Endothelial cell of umbilical vein (primary cell): ENCODE data around the gene KCNJ3. TPM values are rescaled to one million over a fixed set of nuclear protein-coding genes. Genes with fewer than 3 reads are reported as not detected.

Experiments
- BruUV-seq: library from RNA; stranded (reverse); fragments of 400-500 nt; replicated peaks from 2 replicates; lab custom pipeline; 2021; lab: Mats Ljungman, UMichigan
- CTCF ChIA-PET: fragments of 300-600, 350-600 bp; sonication (Branson Sonifier 250); formaldehyde crosslinking; loops from one replicate; lab custom pipeline; 2021; ENCODE audit warnings: antibody characterized with exemption, inconsistent platforms; lab: Charles Lee
- POLR2A ChIA-PET: fragments of 300-600, 350-600 bp; sonication (Branson Sonifier 250); formaldehyde crosslinking; loops from one replicate; lab custom pipeline; 2021; ENCODE audit warnings: antibody characterized with exemption, inconsistent platforms; lab: Charles Lee
- DNase-seq: peaks from one replicate; pipeline ENCODE4 v3.0.0-alpha.2; 2011; ENCODE audit warnings: low read depth, low spot score
- FAIRE-seq: peaks from 2 replicates; lab custom pipeline; 2011; peaks lifted over from hg19 to GRCh38; lab: Jason Lieb, UNC
- H2AFZ ChIP-seq: 2 replicates; pipeline ENCODE4 v1.6.0; 2012; ENCODE audit warnings: low read depth, low read length, control low read depth, inconsistent platforms
- H3K27ac ChIP-seq: 2 replicates; pipeline ENCODE4 v1.5.1; 2011; ENCODE audit warnings: low read depth, mild to moderate bottlenecking, control low read depth, low read length, moderate library complexity; ENCODE audit not compliant: insufficient read depth
- H3K27me3 ChIP-seq, 2 experiments: 2 replicates each; pipeline versions ENCODE4 v1.6.0 to v1.6.1; 2011; ENCODE audit warnings: low read length in 2 of 2, mixed read lengths in 1 of 2; ENCODE audit not compliant: control insufficient read depth in 2 of 2, insufficient read depth in 2 of 2
- H3K36me3 ChIP-seq, 2 experiments: 2 replicates in 1 of 2; 3 replicates in 1 of 2; pipeline ENCODE4 v1.5.1; 2011; ENCODE audit warnings: low read length in 2 of 2, mild to moderate bottlenecking in 1 of 2, moderate library complexity in 1 of 2; ENCODE audit not compliant: control insufficient read depth in 2 of 2, insufficient read depth in 2 of 2; ENCODE audit errors: extremely low read depth in 1 of 2
- H3K4me1 ChIP-seq: 3 replicates; pipeline ENCODE4 v1.5.1; 2011; ENCODE audit warnings: mild to moderate bottlenecking, low read length; ENCODE audit not compliant: control insufficient read depth, insufficient read depth; ENCODE audit errors: extremely low read depth
- H3K4me2 ChIP-seq: 2 replicates; pipeline ENCODE4 v1.6.1; 2011; ENCODE audit warnings: low read length, control low read depth, mixed read lengths; ENCODE audit not compliant: insufficient read depth
- H3K4me3 ChIP-seq, 3 experiments: fragments of 200-600 bp in 1 of 3; sonication (generic), shearing (Covaris generic) in 1 of 3; replicated peaks in 1 of 3; 2 replicates each; pipeline ENCODE4 v1.5.1; 2011 to 2016; ENCODE audit warnings: control low read depth in 3 of 3, low read length in 3 of 3, mild to moderate bottlenecking in 2 of 3, inconsistent platforms in 1 of 3, low read depth in 1 of 3, moderate library complexity in 1 of 3; ENCODE audit not compliant: insufficient read depth in 1 of 3
- H3K79me2 ChIP-seq: 2 replicates; pipeline ENCODE4 v1.6.0; 2012; ENCODE audit warnings: low read length, inconsistent platforms; ENCODE audit not compliant: control insufficient read depth, insufficient read depth
- H3K9ac ChIP-seq: replicated peaks from 2 replicates; pipeline ENCODE3; 2011; ENCODE audit warnings: low read length, control low read depth; ENCODE audit not compliant: insufficient read depth; ENCODE audit errors: extremely low read depth
- H3K9me1 ChIP-seq: replicated peaks from 3 replicates; pipeline ENCODE4 v1.6.0; 2011; ENCODE audit warnings: mild to moderate bottlenecking, low read length; ENCODE audit not compliant: control insufficient read depth, insufficient read depth; ENCODE audit errors: extremely low read depth
- H3K9me3 ChIP-seq: replicated peaks from 2 replicates; pipeline ENCODE4 v1.5.1; 2012; ENCODE audit warnings: low read length, inconsistent platforms; ENCODE audit not compliant: control insufficient read depth, insufficient read depth
- H4K20me1 ChIP-seq: replicated peaks from 2 replicates; pipeline ENCODE3; 2011; ENCODE audit warnings: mild to moderate bottlenecking, low read length; ENCODE audit not compliant: control insufficient read depth, insufficient read depth; ENCODE audit errors: extremely low read depth
- FOS ChIP-seq: IDR thresholded peaks from 2 replicates; pipeline ENCODE4 v1.6.1; 2011; ENCODE audit warnings: mild to moderate bottlenecking, low read length, moderate library complexity, borderline replicate concordance; ENCODE audit not compliant: insufficient read depth
- JUN ChIP-seq: IDR thresholded peaks from 2 replicates; pipeline ENCODE4 v1.6.1; 2011; ENCODE audit warnings: borderline replicate concordance, low read depth; ENCODE audit not compliant: insufficient read length, insufficient read depth
- MYC ChIP-seq: IDR thresholded peaks from one replicate; pipeline ENCODE4 v1.6.1; 2011; ENCODE audit warnings: mild to moderate bottlenecking, low read depth, low read length
- dilution Hi-C: fragments of 300-500 bp; cut with MboI; formaldehyde crosslinking; loops from one replicate; pipeline ENCODE4 v1.15.0; 2019; ENCODE audit warnings: low sequenced_read_pairs; ENCODE audit not compliant: extremely low pct_ligation_motif_present
- intact Hi-C: fragments of 100-400 bp; cut with micrococcal nuclease; formaldehyde crosslinking; loops from one replicate; pipeline ENCODE4 v1.10.0; 2022
- polyA plus RNA-seq, 4 experiments: library from polyadenylated mRNA; depleted of rRNA in 3 of 4; stranded (reverse) in 3 of 4; unstranded in 1 of 4; fragments of >200 nt; gene quantifications; 2 replicates each; pipeline versions ENCODE4 v1.2.1 to v1.2.3, GENCODE V29; 2011 to 2012; ENCODE audit warnings: missing spikeins in 1 of 4
- total RNA-seq: library from RNA; stranded (reverse); gene quantifications from 2 replicates; pipeline ENCODE4 v1.2.3, GENCODE V29; 2021

The KCNJ3 gene
- total and polyA plus RNA-seq, 2 donors (not counting 3 experiments of a cell fraction or from before 2014, with no cell fraction given): not detected

GRCh38 chr2:154901063-154901462 is 202.6 kb downstream of the KCNJ3 start:
- H3K4me2 ChIP-seq: no peak overlapping the region
- FAIRE-seq: no peak
- no peak for DNase-seq
- no TSS peak for BruUV-seq
- no peak overlapping the region for H3K27ac ChIP-seq
- no peaks in the 10 kb centered on the region for H3K4me1 ChIP-seq
- no peaks in the 10 kb centered on the region for H3K9me3 ChIP-seq
- no peaks in the 10 kb centered on the region for H3K27me3 ChIP-seq
- CTCF ChIA-PET: no interaction called here
- no peak for TF ChIP-seq FOS
- TF ChIP-seq JUN: no peak
- TF ChIP-seq MYC: no peak
- dilution Hi-C loops (no loop called here), intact Hi-C loops (no loop called here)
- H3K4me3 ChIP-seq: no peak overlapping the region
- H3K9me1 ChIP-seq: no peaks in the 10 kb centered on the region
- H3K36me3 ChIP-seq: no peaks in the 10 kb centered on the region
- H3K9ac ChIP-seq: no peak overlapping the region
- POLR2A ChIA-PET: no interaction called here
- H4K20me1 ChIP-seq: no peaks in the 10 kb centered on the region
- no peaks in the 10 kb centered on the region for H3K79me2 ChIP-seq
- no peak overlapping the region for H2AFZ ChIP-seq
